Keratinocyte (primary cell): ENCODE results near the gene B3GNT9. TPM values are rescaled to one million over a fixed set of nuclear protein-coding genes. Genes with fewer than 3 reads are reported as not detected.

Experiments
- DNase-seq: peaks from one replicate; pipeline ENCODE4 v3.0.0-alpha.2; 2011; ENCODE audit warnings: low read depth, missing footprints, low spot score
- FAIRE-seq: peaks from 2 replicates; lab custom pipeline; 2011; peaks lifted over from hg19 to GRCh38; lab: Jason Lieb, UNC
- H2AFZ ChIP-seq: 2 replicates; pipeline ENCODE4 v1.6.0; 2012; ENCODE audit warnings: low read length, control low read depth, inconsistent platforms; ENCODE audit not compliant: control insufficient read depth
- H3K27ac ChIP-seq: 2 replicates; pipeline ENCODE4 v1.5.1; 2011; ENCODE audit warnings: low read length; ENCODE audit not compliant: control insufficient read depth, insufficient read depth
- H3K27me3 ChIP-seq: 3 replicates; pipeline ENCODE4 v1.6.0; 2011; ENCODE audit warnings: low read length; ENCODE audit not compliant: control insufficient read depth, insufficient read depth; ENCODE audit errors: extremely low read depth
- H3K36me3 ChIP-seq, 2 experiments: 2 replicates in 1 of 2; 3 replicates in 1 of 2; pipeline ENCODE4 v1.5.1; 2011; ENCODE audit warnings: low read length in 2 of 2, mild to moderate bottlenecking in 1 of 2; ENCODE audit not compliant: control insufficient read depth in 2 of 2, insufficient read depth in 2 of 2; ENCODE audit errors: extremely low read depth in 1 of 2
- H3K4me1 ChIP-seq: 3 replicates; pipeline ENCODE4 v1.5.1; 2011; ENCODE audit warnings: low read length; ENCODE audit not compliant: control insufficient read depth, insufficient read depth; ENCODE audit errors: extremely low read depth
- H3K4me2 ChIP-seq: 3 replicates; pipeline ENCODE4 v1.6.0; 2011; ENCODE audit warnings: low read depth, low read length; ENCODE audit not compliant: control insufficient read depth, insufficient read depth; ENCODE audit errors: extremely low read depth
- H3K4me3 ChIP-seq, 3 experiments: fragments of 200-600 bp in 1 of 3; sonication (generic) in 1 of 3; 2 replicates in 2 of 3; 3 replicates in 1 of 3; pipeline ENCODE4 v1.5.1; 2011 to 2016; ENCODE audit warnings: low read length in 3 of 3, mild to moderate bottlenecking in 3 of 3, control low read depth in 2 of 3, inconsistent platforms in 1 of 3, low read depth in 1 of 3, mixed read lengths in 1 of 3, mixed run types in 1 of 3, moderate library complexity in 1 of 3; ENCODE audit not compliant: control insufficient read depth in 2 of 3, insufficient read depth in 2 of 3; ENCODE audit errors: extremely low read depth in 1 of 3
- H3K79me2 ChIP-seq: 2 replicates; pipeline ENCODE4 v1.6.0; 2012; ENCODE audit warnings: low read length; ENCODE audit not compliant: control insufficient read depth, insufficient read depth
- H3K9ac ChIP-seq: 3 replicates; pipeline ENCODE4 v1.6.0; 2011; ENCODE audit warnings: low read length; ENCODE audit not compliant: control insufficient read depth, insufficient read depth; ENCODE audit errors: extremely low read depth
- H3K9me1 ChIP-seq: 3 replicates; pipeline ENCODE4 v1.6.0; 2011; ENCODE audit warnings: low read length; ENCODE audit not compliant: control insufficient read depth, insufficient read depth; ENCODE audit errors: extremely low read depth
- H3K9me3 ChIP-seq: 2 replicates; pipeline ENCODE4 v1.5.1; 2012; ENCODE audit warnings: low read depth, low read length; ENCODE audit not compliant: control insufficient read depth
- H4K20me1 ChIP-seq: 3 replicates; pipeline ENCODE4 v1.6.0; 2011; ENCODE audit warnings: low read length; ENCODE audit not compliant: control insufficient read depth, insufficient read depth; ENCODE audit errors: extremely low read depth
- EZH2 ChIP-seq: IDR thresholded peaks from one replicate; pipeline ENCODE4 v1.6.1; 2012; ENCODE audit warnings: inconsistent platforms, mild to moderate bottlenecking, low read length, moderate library complexity
- dilution Hi-C: fragments of 300-500 bp; cut with MboI; formaldehyde crosslinking; loops from one replicate; pipeline ENCODE4 v1.7.0; 2020; ENCODE audit warnings: low sequenced_read_pairs; ENCODE audit not compliant: extremely low pct_ligation_motif_present
- polyA plus RNA-seq, 5 experiments: library from polyadenylated mRNA; depleted of rRNA in 3 of 5; stranded (reverse) in 3 of 5; stranded (forward) in 1 of 5; unstranded in 1 of 5; fragments of >200 nt; gene quantifications; 1 replicate in 1 of 5; 2 replicates in 3 of 5; 3 replicates in 1 of 5; pipeline versions ENCODE4 v1.2.1 to v1.2.3, GENCODE V29; 2011 to 2012; ENCODE audit warnings: missing spikeins in 2 of 5, low read depth in 1 of 5, low replicate concordance in 1 of 5
- TF ChIP-seq, protein P1 (sequence below), 3 experiments: IDR thresholded peaks in 1 of 3; conservative IDR thresholded peaks in 1 of 3; optimal IDR thresholded peaks in 1 of 3; 2 replicates in 2 of 3; 3 replicates in 1 of 3; pipeline versions ENCODE3 to v1.5.1; 2011; ENCODE audit warnings: low read length in 3 of 3, mild to moderate bottlenecking in 3 of 3, moderate library complexity in 2 of 3, control low read depth in 1 of 3, inconsistent platforms in 1 of 3; ENCODE audit not compliant: insufficient read depth in 2 of 3; ENCODE audit errors: extremely low read depth in 1 of 3

The B3GNT9 gene
- polyA plus RNA-seq, 1 donor (not counting 4 experiments of a cell fraction or from before 2014, with no cell fraction given) = 2.6 TPM

DNA sequence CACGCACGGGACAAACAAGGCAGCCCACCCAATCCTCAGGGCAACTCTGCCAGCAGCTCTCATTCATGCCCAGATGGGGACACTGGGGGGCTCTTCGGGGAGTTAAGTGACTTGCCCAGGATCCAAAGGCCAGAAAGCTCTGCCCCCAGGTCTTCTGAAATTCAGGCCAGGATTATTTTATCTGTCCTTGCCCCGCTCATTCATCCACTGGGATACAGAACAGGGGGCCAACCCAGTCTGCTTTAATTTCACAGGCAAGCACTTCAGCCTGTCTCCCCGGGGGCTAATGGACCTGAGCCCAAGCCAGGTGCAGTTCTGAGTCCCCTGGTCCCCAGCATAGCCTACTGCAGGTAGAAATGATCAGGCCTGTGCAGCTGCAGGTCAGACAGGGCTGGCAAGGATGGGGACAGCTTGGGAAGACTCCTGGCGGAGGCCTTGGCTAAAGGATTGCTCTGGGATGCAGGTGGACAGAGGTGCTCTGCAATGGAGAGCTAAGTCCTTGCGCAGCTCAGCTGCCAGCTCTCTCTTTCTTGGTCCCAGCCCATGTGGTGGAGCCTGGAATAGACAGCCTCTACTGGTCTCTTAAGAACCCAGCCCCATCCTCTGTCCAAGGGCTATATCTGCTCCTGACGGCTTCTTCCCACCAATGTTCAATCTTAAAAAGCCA, 766 bp upstream of the B3GNT9 start:
- H4K20me1 ChIP-seq = peaks cover 7% of the 10 kb centered on the region
- peaks cover 14% of the 10 kb centered on the region for H3K4me1 ChIP-seq
- TF ChIP-seq EZH2 = no peak
- TF ChIP-seq, protein P1, sequence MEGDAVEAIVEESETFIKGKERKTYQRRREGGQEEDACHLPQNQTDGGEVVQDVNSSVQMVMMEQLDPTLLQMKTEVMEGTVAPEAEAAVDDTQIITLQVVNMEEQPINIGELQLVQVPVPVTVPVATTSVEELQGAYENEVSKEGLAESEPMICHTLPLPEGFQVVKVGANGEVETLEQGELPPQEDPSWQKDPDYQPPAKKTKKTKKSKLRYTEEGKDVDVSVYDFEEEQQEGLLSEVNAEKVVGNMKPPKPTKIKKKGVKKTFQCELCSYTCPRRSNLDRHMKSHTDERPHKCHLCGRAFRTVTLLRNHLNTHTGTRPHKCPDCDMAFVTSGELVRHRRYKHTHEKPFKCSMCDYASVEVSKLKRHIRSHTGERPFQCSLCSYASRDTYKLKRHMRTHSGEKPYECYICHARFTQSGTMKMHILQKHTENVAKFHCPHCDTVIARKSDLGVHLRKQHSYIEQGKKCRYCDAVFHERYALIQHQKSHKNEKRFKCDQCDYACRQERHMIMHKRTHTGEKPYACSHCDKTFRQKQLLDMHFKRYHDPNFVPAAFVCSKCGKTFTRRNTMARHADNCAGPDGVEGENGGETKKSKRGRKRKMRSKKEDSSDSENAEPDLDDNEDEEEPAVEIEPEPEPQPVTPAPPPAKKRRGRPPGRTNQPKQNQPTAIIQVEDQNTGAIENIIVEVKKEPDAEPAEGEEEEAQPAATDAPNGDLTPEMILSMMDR (optimal IDR thresholded peaks at IDR 0.05 in 1 of 3, IDR thresholded peaks at IDR 0.05 in 1 of 3, conservative IDR thresholded peaks at IDR 0.05 in 1 of 3; ENCODE audit: extremely low read depth in 1 of 3, insufficient read depth in 2 of 3, low read length in 3 of 3) = peak in 1 of 3 experiments; percentile 8
- no peak overlapping the region for H3K9ac ChIP-seq
- no peaks in the 10 kb centered on the region for H3K9me3 ChIP-seq
- no peaks in the 10 kb centered on the region for H3K9me1 ChIP-seq
- peak overlapping the region; percentile 87 for H3K4me2 ChIP-seq
- peaks cover 16 to 25% of the 10 kb centered on the region in 2 experiments for H3K36me3 ChIP-seq
- H3K4me3 ChIP-seq = peak overlapping the region in 1 of 3 experiments; percentile 59
- FAIRE-seq (no peak), DNase-seq (no peak)
- no peak overlapping the region for H3K27ac ChIP-seq
- no peak overlapping the region for H2AFZ ChIP-seq
- dilution Hi-C loops = no loop called here
- H3K27me3 ChIP-seq = no peaks in the 10 kb centered on the region
- H3K79me2 ChIP-seq = no peaks in the 10 kb centered on the region

DNA sequence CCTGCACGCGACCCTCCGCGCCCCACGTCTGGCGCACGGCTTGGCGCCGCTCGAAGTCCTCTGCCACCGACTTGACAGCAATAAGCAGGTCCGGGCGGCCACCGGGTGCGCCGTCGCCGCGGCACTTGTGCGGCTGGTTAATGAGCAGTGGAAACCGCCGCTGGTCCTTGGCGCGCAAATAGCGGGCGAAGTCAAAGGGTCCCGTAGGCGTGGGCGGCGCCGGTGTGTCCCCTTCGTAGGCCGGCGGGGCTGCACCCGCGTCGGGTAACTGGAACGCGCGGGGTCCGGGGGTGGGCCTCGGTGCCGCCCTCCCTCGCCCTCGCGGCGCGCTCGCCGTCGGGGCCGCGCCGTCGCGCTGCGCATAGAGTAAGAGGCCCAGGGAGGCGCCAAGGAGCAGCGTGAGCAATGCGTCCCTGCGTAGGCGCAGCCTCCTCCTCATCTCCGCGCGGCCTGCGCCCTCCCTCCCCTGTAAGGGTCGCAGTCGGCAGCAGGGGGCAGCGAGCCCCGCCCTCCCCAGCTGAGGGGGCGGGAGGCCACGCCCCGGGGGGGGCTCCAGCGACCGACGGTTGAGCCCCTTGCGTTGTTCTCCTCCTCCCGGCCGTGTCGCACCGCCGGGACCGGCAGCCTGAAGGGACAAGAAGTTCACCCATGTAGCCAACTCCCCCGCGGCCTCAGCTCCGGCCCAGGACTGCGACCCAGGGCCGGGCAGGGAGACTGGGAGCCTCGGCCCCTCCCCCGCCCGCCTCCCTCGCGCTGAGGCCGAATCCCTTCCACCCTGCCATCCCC, 558 bp downstream of the B3GNT9 start:
- FAIRE-seq (no peak), DNase-seq (no peak)
- Histone ChIP-seq H3K9me1 (no peaks in the 10 kb centered on the region), H3K36me3 (peaks cover 21 to 35% of the 10 kb centered on the region in 2 experiments), H2AFZ (peak overlapping the region; percentile 84), H4K20me1 (peaks cover 4% of the 10 kb centered on the region), H3K4me1 (peaks cover 14% of the 10 kb centered on the region), H3K9ac (peak overlapping the region; percentile 47), H3K79me2 (no peaks in the 10 kb centered on the region), H3K4me3 (peak overlapping the region; percentile 52 to 65 (median 59)), H3K9me3 (no peaks in the 10 kb centered on the region), H3K27ac (no peak overlapping the region), H3K4me2 (peak overlapping the region; percentile 87), H3K27me3 (no peaks in the 10 kb centered on the region)
- TF ChIP-seq, protein P1 (optimal IDR thresholded peaks at IDR 0.05 in 1 of 3, IDR thresholded peaks at IDR 0.05 in 1 of 3, conservative IDR thresholded peaks at IDR 0.05 in 1 of 3; ENCODE audit: extremely low read depth in 1 of 3, insufficient read depth in 2 of 3, low read length in 3 of 3) = peak in 2 of 3 experiments; percentile 17 to 32
- no peak for TF ChIP-seq EZH2
- dilution Hi-C loops = no loop called here
